ENCODE results near the gene EIF4A2.
A peak's percentile ranks its signal among the peaks of the same experiment; 100 is the strongest.
"Not testable (repeated sequence)": the region's sequence is repeated elsewhere in the genome, so short reads cannot be mapped to it uniquely, and the experiment has no call there.

The EIF4A2 gene

DNA sequence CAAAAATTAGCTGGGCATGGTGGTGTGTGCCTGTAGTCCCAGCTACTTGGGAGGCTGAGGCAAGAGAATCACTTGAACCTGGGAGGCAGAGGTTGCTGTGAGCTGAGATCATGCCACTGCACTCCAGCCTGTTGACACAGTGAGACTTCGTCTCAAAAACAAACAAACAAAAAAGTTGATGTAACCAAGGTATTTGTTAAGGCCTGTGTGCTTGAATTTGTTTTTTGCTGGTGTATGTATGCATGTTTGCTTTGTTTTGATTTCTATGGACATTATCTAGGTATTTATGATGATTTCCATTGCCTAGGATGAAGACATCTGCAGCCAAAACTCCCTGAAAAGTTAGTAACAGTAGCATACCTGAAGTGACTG lies 39.0 kb downstream of the EIF4A2 start:
- not testable (repeated sequence) for DNase-seq

DNA sequence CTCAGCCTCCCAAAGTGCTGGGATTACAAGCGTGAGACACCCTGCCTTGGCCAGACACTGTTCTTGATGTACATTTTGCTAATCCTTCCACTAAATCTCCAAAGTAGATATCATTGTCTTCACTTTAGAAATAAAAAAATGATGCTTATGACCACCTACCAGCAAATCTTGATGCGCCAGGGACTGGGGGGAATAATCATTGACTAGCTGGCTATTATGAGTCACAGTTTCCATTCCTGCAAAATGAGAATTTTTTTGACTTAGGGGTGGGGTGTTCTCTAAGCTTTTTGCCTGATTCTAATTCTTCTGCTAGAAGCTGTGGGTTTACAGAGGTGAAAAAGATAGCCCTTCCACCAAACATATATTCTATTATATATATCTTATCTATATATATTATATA lies 40.0 kb downstream of the EIF4A2 start:
- DNase-seq: no peak

DNA sequence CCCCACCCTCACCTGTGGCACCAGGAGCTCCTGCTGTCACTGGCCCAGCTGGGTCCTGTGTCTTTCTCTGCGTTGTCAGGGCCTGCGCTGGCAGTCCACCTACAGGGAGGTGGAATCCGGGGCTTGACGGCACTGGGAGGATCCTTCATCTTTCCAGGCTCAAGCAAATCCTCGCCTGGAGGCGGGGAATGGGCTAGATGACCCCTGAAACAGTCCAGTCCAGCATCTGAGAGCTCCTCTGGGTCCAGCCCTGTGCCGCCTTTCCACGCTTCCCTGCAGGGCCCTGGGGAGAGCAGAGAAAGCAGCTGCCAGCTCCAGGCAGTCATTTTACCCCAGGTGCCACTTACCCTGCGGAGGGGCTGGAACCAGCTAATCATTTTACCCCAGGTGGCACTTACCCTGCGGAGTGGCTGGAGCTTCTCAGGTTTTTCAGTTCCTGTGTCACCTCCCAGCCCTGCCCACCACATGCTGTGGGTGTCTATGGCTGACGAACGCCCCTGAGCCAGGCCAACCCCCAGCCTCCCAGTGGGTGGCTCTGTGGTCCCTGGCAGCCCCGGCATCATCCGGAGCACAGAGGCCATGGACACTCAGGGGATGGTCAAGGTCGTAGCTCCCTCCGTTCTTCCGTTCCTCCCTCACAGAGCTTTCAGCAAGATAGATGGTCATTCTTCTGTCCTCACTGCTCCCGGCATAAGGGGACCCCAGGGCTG lies 41.2 kb downstream of the EIF4A2 start:
- no peak for DNase-seq

DNA sequence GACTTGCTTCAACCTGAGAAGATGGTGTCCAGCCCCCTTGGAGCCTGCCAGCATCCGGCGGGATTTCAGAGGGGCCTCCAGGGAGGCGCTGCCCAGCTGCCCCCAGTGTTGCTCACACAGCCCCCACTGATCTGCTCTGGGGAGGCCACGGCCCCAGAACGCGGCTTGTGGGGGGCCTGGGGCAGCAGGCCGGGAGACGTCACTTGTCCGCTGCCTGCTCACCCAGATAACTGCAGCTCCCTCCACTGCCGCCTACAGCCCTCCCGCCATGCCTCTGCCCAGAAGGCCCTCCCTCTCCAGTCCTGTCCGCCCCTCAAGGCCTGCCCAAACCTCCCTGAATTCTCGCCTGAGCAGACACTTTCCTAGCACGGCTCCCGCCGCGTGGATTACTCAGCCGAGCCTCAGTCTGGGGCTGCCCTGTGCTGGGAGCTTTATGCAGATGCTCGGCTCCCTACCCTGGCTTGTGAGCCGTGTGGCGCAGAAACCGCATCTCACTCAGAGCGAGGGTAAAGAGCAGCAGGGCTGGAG lies 42.0 kb downstream of the EIF4A2 start:
- peak; percentile 45 for DNase-seq

DNA sequence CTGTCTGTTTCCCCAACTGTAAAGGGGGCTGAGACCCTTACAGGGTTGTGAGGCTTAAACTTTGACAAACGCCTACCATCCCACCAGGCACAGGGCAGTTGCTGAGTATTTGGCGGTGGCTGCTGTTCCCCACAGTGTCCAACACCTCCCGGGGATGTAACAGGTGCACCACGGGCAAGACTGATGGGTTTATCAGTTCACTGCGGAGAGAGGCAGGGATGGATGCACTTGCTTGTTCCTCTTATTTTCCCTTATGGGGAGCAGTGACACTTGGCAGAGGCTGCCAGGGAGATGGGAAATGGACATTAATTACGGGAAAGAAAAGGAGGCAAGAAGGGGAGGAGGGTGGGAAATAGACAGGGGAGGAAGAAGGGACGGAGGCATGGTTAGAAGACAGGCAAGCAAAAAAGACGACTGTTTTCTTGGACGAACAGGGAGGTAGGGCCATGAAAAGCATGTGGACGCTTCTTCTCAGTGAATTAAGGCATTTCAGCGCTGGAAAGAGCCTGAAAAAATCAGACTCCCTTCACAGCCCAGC lies 42.6 kb downstream of the EIF4A2 start:
- DNase-seq: no peak

DNA sequence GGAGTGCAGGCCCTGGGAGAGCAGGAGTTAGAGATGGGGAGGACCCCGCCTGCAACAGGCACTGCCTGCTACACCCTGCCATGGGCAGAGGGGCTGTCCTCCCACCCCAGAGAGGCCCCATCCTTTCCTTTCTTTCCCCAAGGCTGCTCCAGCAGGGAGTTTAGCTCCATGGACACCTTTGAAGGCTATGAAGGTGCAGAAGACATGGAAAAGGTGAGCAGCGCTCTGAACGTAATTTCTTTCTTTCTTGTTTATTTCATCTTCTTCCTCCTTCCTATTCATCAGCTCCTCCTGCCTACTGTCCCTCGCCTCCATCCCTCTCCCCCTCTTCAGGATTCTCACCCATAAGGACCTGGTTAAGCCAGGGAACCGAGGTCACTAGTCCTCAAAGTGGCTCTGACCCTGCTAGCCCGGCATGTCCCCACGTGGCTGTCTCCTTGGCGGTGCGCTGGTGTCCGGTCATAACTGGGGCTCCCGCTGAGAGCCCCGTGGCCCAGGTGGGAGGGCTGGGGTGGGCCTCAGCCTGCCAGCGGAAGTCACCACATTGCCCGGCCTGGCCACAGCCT lies 43.1 kb downstream of the EIF4A2 start:
- peak; percentile 18 for DNase-seq

DNA sequence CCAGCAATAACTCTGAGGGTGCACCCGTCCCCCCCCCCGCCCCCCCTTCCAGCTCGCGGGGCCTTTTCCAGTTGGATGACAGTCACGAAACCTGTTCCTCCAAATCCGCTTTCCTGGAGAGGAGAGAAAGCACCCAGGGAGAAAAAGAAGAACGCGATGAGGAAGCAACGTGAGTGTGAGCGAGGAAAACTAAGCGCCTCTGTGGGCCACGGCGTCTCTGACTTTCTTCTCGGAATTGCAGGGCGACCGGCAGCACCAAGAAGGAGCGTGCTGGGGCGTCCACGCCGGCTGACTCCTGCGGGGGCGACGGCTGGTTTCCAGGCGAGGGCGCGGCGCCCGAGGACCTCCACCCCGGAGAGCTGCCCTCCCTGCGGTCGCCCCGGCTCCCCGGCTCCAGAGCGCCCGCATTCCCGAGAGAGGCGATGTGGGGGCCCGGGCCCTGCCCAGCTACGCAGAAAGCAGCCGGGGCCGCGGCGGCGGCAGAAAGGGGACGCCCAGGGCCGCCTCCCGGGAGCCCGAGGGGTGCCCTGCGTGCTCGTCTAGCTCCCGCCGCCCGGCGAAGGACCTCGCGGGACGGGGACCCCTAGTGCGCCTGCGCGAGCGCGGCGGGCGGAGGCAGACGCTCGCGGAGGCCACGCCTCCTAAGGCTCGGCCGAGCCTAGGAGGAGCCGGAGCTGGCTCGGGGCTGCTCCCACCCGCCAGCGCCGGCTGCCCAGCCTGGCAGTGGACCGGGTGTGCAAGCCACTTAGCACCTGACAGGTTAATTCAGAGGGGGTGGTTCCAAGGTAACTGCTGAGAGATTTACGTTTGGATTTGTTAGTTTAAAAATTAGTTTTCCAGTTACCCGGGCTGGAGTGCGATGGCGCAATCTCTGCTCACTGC lies 43.8 kb downstream of the EIF4A2 start:
- DNase-seq: peak; percentile 83

DNA sequence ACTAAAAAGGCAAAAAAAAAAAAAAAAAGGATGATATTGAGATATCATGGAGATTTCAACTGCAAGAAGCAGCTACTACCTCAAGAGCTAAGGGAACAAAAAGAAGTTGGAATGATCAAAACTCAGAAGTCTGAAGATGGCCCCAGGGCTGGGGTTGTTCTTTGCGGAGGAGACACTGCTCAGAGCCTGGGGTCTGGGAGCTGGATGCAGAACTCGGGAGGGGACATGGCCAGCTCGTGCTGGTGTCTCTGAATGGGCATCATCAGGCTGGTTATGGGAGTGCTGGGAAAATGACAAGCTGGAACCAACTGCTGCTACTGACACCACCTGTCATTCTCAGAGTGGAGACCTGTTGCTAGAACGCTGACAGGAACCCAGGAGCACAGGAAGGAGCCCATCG lies 45.0 kb downstream of the EIF4A2 start:
- DNase-seq: no peak

DNA sequence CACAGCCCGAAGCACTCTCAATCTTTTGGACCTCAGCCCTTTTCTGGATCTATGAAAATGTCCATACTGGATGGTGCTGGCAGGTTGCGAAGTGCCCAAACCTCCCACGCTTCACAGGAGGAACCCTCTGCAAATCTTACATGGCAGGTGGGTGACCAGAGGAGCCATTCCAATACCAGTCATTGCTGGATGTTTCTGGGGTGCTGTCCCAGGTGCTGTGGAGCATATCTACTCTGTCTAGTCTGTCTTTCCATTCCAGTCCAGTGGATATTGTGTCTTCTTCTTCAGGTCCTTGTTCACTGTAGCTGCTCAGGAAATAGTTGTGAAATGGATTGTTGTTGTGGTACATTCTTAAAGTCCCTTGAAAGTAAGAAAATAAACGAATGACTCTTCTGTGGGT lies 48.4 kb downstream of the EIF4A2 start:
- DNase-seq: no peak

DNA sequence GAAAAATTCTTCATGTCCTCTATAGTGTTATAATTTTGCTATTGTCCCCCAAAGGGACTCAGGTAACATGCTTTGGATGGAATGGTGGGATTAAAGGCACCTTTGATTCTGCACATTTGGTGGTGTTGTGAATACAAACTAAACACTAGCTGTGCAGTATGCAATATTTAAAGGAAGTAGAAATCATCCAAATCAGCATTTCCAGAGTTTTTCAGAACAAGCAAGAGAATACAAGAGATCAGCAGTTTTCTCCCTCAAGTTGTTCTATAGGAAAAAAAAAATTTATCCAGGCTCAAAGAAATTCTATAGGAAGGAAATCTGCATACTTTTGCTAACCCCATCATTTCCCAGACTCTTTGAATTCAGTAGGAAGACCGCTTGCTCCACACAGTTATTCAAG lies 48.9 kb downstream of the EIF4A2 start:
- no peak for DNase-seq
